H1 (cell line): ENCODE data around the gene KCNQ1OT1. TPM values are rescaled to one million over a fixed set of nuclear protein-coding genes. Genes with fewer than 3 reads are reported as not detected.

Source experiments
- CTCF ChIA-PET: fragments of 300-600 bp; sonication (Branson Sonifier 250); formaldehyde crosslinking; loops from one replicate; lab custom pipeline; 2021; ENCODE audit not compliant: partially characterized antibody; lab: Charles Lee
- POLR2A ChIA-PET: fragments of 300-600 bp; sonication (Branson Sonifier 250); formaldehyde crosslinking; loops from one replicate; lab custom pipeline; 2021; ENCODE audit warnings: inconsistent platforms; ENCODE audit not compliant: partially characterized antibody; lab: Charles Lee
- DNase-seq, 2 experiments: peaks; one replicate each; pipeline versions ENCODE4 v3.0.0 to v3.0.0-alpha.2; 2010 to 2022; ENCODE audit warnings: low spot score in 2 of 2, low read depth in 1 of 2, mixed read lengths in 1 of 2
- FAIRE-seq: peaks from 2 replicates; lab custom pipeline; 2011; peaks lifted over from hg19 to GRCh38; lab: Jason Lieb, UNC
- H2AFZ ChIP-seq: 2 replicates; pipeline ENCODE4 v1.8.1; 2012; ENCODE audit warnings: low read length, inconsistent platforms
- H2AK5ac ChIP-seq: 2 replicates; pipeline ENCODE4 v1.6.1; 2013; ENCODE audit warnings: low read depth, low read length
- H2BK120ac ChIP-seq: replicated peaks from 2 replicates; pipeline ENCODE3; 2013; ENCODE audit warnings: low read depth, low read length, inconsistent platforms
- H2BK12ac ChIP-seq: 2 replicates; pipeline ENCODE4 v1.6.1; 2013; ENCODE audit warnings: low read depth, low read length
- H2BK15ac ChIP-seq: 2 replicates; pipeline ENCODE4 v1.6.1; 2013; ENCODE audit warnings: low read length
- H2BK20ac ChIP-seq: 2 replicates; pipeline ENCODE4 v1.6.1; 2013; ENCODE audit warnings: low read length
- H2BK5ac ChIP-seq: 2 replicates; pipeline ENCODE4 v1.6.1; 2013; ENCODE audit warnings: low read depth, low read length
- H3K14ac ChIP-seq: 2 replicates; pipeline ENCODE4 v1.6.1; 2013; ENCODE audit warnings: inconsistent platforms; ENCODE audit not compliant: insufficient read length
- H3K18ac ChIP-seq: 2 replicates; pipeline ENCODE4 v1.6.1; 2013; ENCODE audit warnings: low read length; ENCODE audit errors: extremely low read depth
- H3K23ac ChIP-seq: 2 replicates; pipeline ENCODE4 v1.6.1; 2013; ENCODE audit warnings: inconsistent platforms; ENCODE audit not compliant: insufficient read length
- H3K23me2 ChIP-seq: 2 replicates; pipeline ENCODE4 v1.6.1; 2013; ENCODE audit warnings: low read depth, low read length
- H3K27ac ChIP-seq: 2 replicates; pipeline ENCODE4 v1.6.1; 2011; ENCODE audit warnings: low read depth, low read length, inconsistent platforms
- H3K27me3 ChIP-seq, 4 experiments: replicated peaks in 1 of 4; 1 replicate in 1 of 4; 2 replicates in 3 of 4; pipeline versions ENCODE4 v1.6.1 to v1.8.1; 2011 to 2013; ENCODE audit warnings: low read length in 3 of 4, mild to moderate bottlenecking in 3 of 4, inconsistent platforms in 2 of 4, mixed read lengths in 2 of 4, moderate library complexity in 1 of 4; ENCODE audit not compliant: control insufficient read depth in 3 of 4, insufficient read depth in 3 of 4; ENCODE audit errors: extremely low read depth in 1 of 4
- H3K36me3 ChIP-seq, 4 experiments: 2 replicates each; pipeline versions ENCODE4 v1.6.1 to v1.8.1; 2011 to 2013; ENCODE audit warnings: mild to moderate bottlenecking in 4 of 4, low read length in 3 of 4, moderate library complexity in 2 of 4, control low read depth in 1 of 4, inconsistent platforms in 1 of 4; ENCODE audit not compliant: insufficient read depth in 4 of 4, control insufficient read depth in 2 of 4
- H3K4ac ChIP-seq: replicated peaks from 2 replicates; pipeline ENCODE3; 2013; ENCODE audit warnings: low read length, low read depth, mixed read lengths, inconsistent platforms; ENCODE audit not compliant: insufficient read length
- H3K4me1 ChIP-seq, 4 experiments: replicated peaks in 1 of 4; 1 replicate in 1 of 4; 2 replicates in 3 of 4; pipeline versions ENCODE4 v1.6.1 to v1.8.1; 2011 to 2013; ENCODE audit warnings: low read length in 3 of 4, inconsistent platforms in 2 of 4, mixed read lengths in 1 of 4; ENCODE audit not compliant: insufficient read depth in 4 of 4, control insufficient read depth in 3 of 4
- H3K4me2 ChIP-seq, 2 experiments: 2 replicates each; pipeline versions ENCODE4 v1.6.1 to v1.8.1; 2011 to 2013; ENCODE audit warnings: low read depth in 2 of 2, low read length in 2 of 2, control low read depth in 1 of 2, inconsistent platforms in 1 of 2, mild to moderate bottlenecking in 1 of 2; ENCODE audit not compliant: insufficient read depth in 1 of 2
- H3K4me3 ChIP-seq, 4 experiments: fragments of 200-600, 300-600 bp in 1 of 4; sonication (generic), shearing (Covaris generic), sonication (Bioruptor Twin) in 1 of 4; 2 replicates each; pipeline versions ENCODE4 v1.5.1 to v1.8.1; 2011 to 2016; ENCODE audit warnings: low read length in 4 of 4, low read depth in 3 of 4, control low read depth in 2 of 4, inconsistent platforms in 2 of 4, mild to moderate bottlenecking in 2 of 4, mixed read lengths in 1 of 4, moderate library complexity in 1 of 4; ENCODE audit not compliant: insufficient read depth in 2 of 4; ENCODE audit errors: extremely low read depth in 1 of 4
- H3K56ac ChIP-seq: replicated peaks from 2 replicates; pipeline ENCODE3; 2013; ENCODE audit warnings: low read depth, mild to moderate bottlenecking, mixed read lengths, low read length, inconsistent platforms; ENCODE audit not compliant: insufficient read length
- H3K79me1 ChIP-seq: 2 replicates; pipeline ENCODE4 v1.6.1; 2013; ENCODE audit warnings: low read depth, low read length, control low read depth
- H3K79me2 ChIP-seq, 2 experiments: 2 replicates each; pipeline versions ENCODE4 v1.6.1 to v1.8.1; 2012 to 2013; ENCODE audit warnings: low read length in 2 of 2, mild to moderate bottlenecking in 2 of 2, inconsistent platforms in 1 of 2; ENCODE audit not compliant: insufficient read depth in 2 of 2, control insufficient read depth in 1 of 2
- H3K9ac ChIP-seq, 4 experiments: replicated peaks in 1 of 4; 1 replicate in 1 of 4; 2 replicates in 3 of 4; pipeline versions ENCODE4 v1.6.1 to v1.8.1; 2011 to 2013; ENCODE audit warnings: low read depth in 3 of 4, low read length in 3 of 4, control low read depth in 2 of 4, mild to moderate bottlenecking in 2 of 4, moderate library complexity in 2 of 4, inconsistent platforms in 1 of 4; ENCODE audit errors: extremely low read depth in 1 of 4
- H3K9me3 ChIP-seq, 2 experiments: 2 replicates each; pipeline versions ENCODE4 v1.6.1 to v1.8.1; 2012 to 2013; ENCODE audit warnings: mild to moderate bottlenecking in 2 of 2, moderate library complexity in 2 of 2, control low read depth in 1 of 2, inconsistent platforms in 1 of 2, low read depth in 1 of 2, low read length in 1 of 2, mixed read lengths in 1 of 2; ENCODE audit not compliant: insufficient read depth in 2 of 2
- H4K20me1 ChIP-seq, 2 experiments: replicated peaks in 1 of 2; 2 replicates each; pipeline versions ENCODE3 to v1.8.1; 2011 to 2013; ENCODE audit warnings: inconsistent platforms in 2 of 2, low read length in 2 of 2, mild to moderate bottlenecking in 1 of 2; ENCODE audit not compliant: insufficient read depth in 2 of 2, control insufficient read depth in 1 of 2
- H4K5ac ChIP-seq: 2 replicates; pipeline ENCODE4 v1.6.1; 2013; ENCODE audit warnings: low read length, low read depth, mixed read lengths, inconsistent platforms; ENCODE audit not compliant: insufficient read length
- H4K8ac ChIP-seq: 2 replicates; pipeline ENCODE4 v1.8.0; 2013; ENCODE audit warnings: mild to moderate bottlenecking, moderate library complexity, low read length, inconsistent platforms; ENCODE audit not compliant: insufficient read depth; ENCODE audit errors: extremely low read depth
- H4K91ac ChIP-seq: replicated peaks from 2 replicates; pipeline ENCODE3; 2013; ENCODE audit warnings: low read length, mixed read lengths, inconsistent platforms; ENCODE audit not compliant: insufficient read length
- BRCA1 ChIP-seq: IDR thresholded peaks from 2 replicates; pipeline ENCODE4 v1.6.1; 2012; ENCODE audit warnings: low read depth, low read length, improper control_type of control experiment
- TAF1 ChIP-seq: IDR thresholded peaks from 2 replicates; pipeline ENCODE4 v1.6.1; 2011; ENCODE audit warnings: mild to moderate bottlenecking, low read depth, low read length
- WGBS, 2 experiments: shearing (Covaris generic) in 1 of 2; methylation state at CpG; one replicate each; pipeline versions ENCODE4 v1.1.6 to v1.1.7; 2013 to 2015; ENCODE audit warnings: low lambda C conversion rate in 2 of 2, mixed read lengths in 2 of 2, inconsistent platforms in 1 of 2, low coverage in 1 of 2, missing lambda C conversion rate in 1 of 2; ENCODE audit not compliant: insufficient replicate concordance in 2 of 2, insufficient coverage in 1 of 2, insufficient read length in 1 of 2; ENCODE audit errors: extremely low coverage in 1 of 2, missing lambda C conversion rate in 1 of 2; 5-methylcytosine and 5-hydroxymethylcytosine counted together
- long read RNA-seq, 2 experiments: library from RNA in 1 of 2; library from capped mRNA in 1 of 2; stranded (forward); transcript quantifications; one replicate each; pipeline ENCODE4 v2.0.0, GENCODE V29; 2021; ENCODE audit warnings: inconsistent platforms in 1 of 2
- polyA minus RNA-seq, 3 experiments: library from RNA; depleted of rRNA, polyadenylated mRNA; stranded (reverse); fragments of >200 nt; gene quantifications; 1 replicate in 2 of 3; 2 replicates in 1 of 3; pipeline ENCODE4 v1.2.3, GENCODE V29; 2011
- polyA plus RNA-seq, 7 experiments: library from polyadenylated mRNA; depleted of rRNA in 3 of 7; stranded (reverse) in 5 of 7; unstranded in 2 of 7; fragments of >200 nt in 5 of 7; fragments of 200-250 nt in 2 of 7; gene quantifications; 1 replicate in 5 of 7; 2 replicates in 1 of 7; 4 replicates in 1 of 7; pipeline versions ENCODE4 v1.2.1 to v1.2.3, GENCODE V29; 2011 to 2013; ENCODE audit warnings: missing spikeins in 2 of 7, mixed read lengths in 2 of 7
- total RNA-seq: library from RNA; stranded (reverse); fragmentation: NEBNext Ultra II Directional; extraction: Animal tissue kit (Norgen Biotek cat#: 25700); gene quantifications from 2 replicates; pipeline ENCODE4 v1.2.1, GENCODE V29; 2021

Gene KCNQ1OT1
- total RNA-seq (1.2 TPM in 2 replicates), polyA plus RNA-seq (2011; rRNA removed) (0.19 and 0.21 TPM in 2 replicates), polyA minus RNA-seq (2011; rRNA and poly(A)+ RNA removed) (6.2 and 7.3 TPM in 2 replicates)
- polyA plus RNA-seq (2011; cell fraction: cytosol; rRNA removed), result 0.08 TPM
- polyA plus RNA-seq (2011; cell fraction: nucleus; rRNA removed), result 2.4 TPM
- 0.19 to 0.30 TPM (median 0.24 TPM) in 4 replicates for polyA plus RNA-seq (2012, experiment 1 of 2)
- polyA plus RNA-seq (2012, experiment 2 of 2), result 0.01 TPM
- 0.20 TPM for polyA plus RNA-seq (2013, experiment 1 of 2)
- 0.13 TPM for polyA plus RNA-seq (2013, experiment 2 of 2)
- 1.0 TPM for polyA minus RNA-seq (2011; cell fraction: cytosol; rRNA and poly(A)+ RNA removed)
- polyA minus RNA-seq (2011; cell fraction: nucleus; rRNA and poly(A)+ RNA removed), result 21.4 TPM
- long read RNA-seq, experiment 1, result 0 reads
- long read RNA-seq, experiment 2, full-length matches to known transcripts, result 1 of 1 reads
- long read RNA-seq, experiment 2, partial matches to known transcripts, result 0 of 1 reads
- long read RNA-seq, experiment 2, other reads (novel, unspliced or antisense), result 0 of 1 reads

- WGBS, 2 experiments, result 29% methylated on average over 31 of the region's 98 CpGs; no CpG with 5 or more reads in 1 of the 2 experiments
- CTCF ChIA-PET, result no interaction called here
- Histone ChIP-seq H2AK5ac (no peak within 1 kb of the TSS), H4K5ac (no peak within 1 kb of the TSS), H4K91ac (peak within 1 kb of the TSS; percentile 60), H3K14ac (no peak within 1 kb of the TSS), H3K9me3 (peaks cover 0 to 12% of the 10 kb centered on the region in 2 experiments; a peak in 2 of 4 replicates), H3K18ac (peak within 1 kb of the TSS; percentile 76), H3K56ac (no peak within 1 kb of the TSS), H2AFZ (0 out of 2 replicates have a peak within 1 kb of the TSS, but pooled peaks have one; percentile 33), H3K4me1 (peaks cover 5 to 30% (median 20%) of the 10 kb centered on the region in 4 experiments), H2BK20ac (0 out of 2 replicates have a peak within 1 kb of the TSS, but pooled peaks have one; percentile 72), H3K4me2 (peak within 1 kb of the TSS; percentile 72 to 75), H3K27ac (no peak within 1 kb of the TSS), H3K27me3 (peaks cover 3 to 37% (median 26%) of the 10 kb centered on the region in 4 experiments), H3K9ac (peak within 1 kb of the TSS; percentile 27 to 74 (median 52)), H4K20me1 (peaks cover 2 to 6% of the 10 kb centered on the region in 2 experiments), H2BK5ac (peak within 1 kb of the TSS; percentile 83; the same call in 1 of the 2 replicates), H2BK15ac (no peak within 1 kb of the TSS), H4K8ac (peak within 1 kb of the TSS; percentile 76; the same call in 1 of the 2 replicates), H3K23ac (no peak within 1 kb of the TSS), H3K4ac (peak within 1 kb of the TSS; percentile 88), H3K23me2 (peaks cover 5% of the 10 kb centered on the region; the same call in 1 of the 2 replicates), H3K4me3 (peak within 1 kb of the TSS; percentile 51 to 70 (median 58)), H3K36me3 (peaks cover 0 to 3% (median 0%) of the 10 kb centered on the region in 4 experiments; a peak in 1 of 8 replicates), H3K79me1 (peaks cover 2% of the 10 kb centered on the region; the same call in 1 of the 2 replicates), H3K79me2 (peaks cover 0 to 38% of the 10 kb centered on the region in 2 experiments; a peak in 2 of 4 replicates), H2BK12ac (0 out of 2 replicates have a peak within 1 kb of the TSS, but pooled peaks have one; percentile 80), H2BK120ac (no peak within 1 kb of the TSS)
- DNase-seq (peak; percentile 68 to 81), FAIRE-seq (no peak)
- POLR2A ChIA-PET, result interaction anchor here (0.6 to 1.9 kb wide), 7 partner anchors 12 to 341 kb away, joined by 3 to 8 read pairs (median 3); no protein-coding TSS in a partner anchor
- TF ChIP-seq BRCA1, result no peak
- TF ChIP-seq TAF1, result peak; percentile 96
Measured at GRCh38 chr11:2699531-2700414, at the start of gene KCNQ1OT1. KCNQ1OT1 (minus strand) TSS chr11:2699994.
